Brain microvascular endothelial cell (primary cell): ENCODE measurements around the gene COLEC11.

Source experiments
- DNase-seq: peaks from one replicate; pipeline ENCODE4 v3.0.0-alpha.2; 2020
- H3K27ac ChIP-seq: fragments of 250-450 bp; sonication (Bioruptor Pico); 2 replicates; pipeline ENCODE4 v1.5.1; 2020; ENCODE audit warnings: mild to moderate bottlenecking, moderate library complexity
- H3K27me3 ChIP-seq: fragments of 250-450 bp; sonication (Bioruptor Pico); replicated peaks from 2 replicates; pipeline ENCODE4 v1.5.1; 2020; ENCODE audit warnings: mild to moderate bottlenecking
- H3K36me3 ChIP-seq: fragments of 250-450 bp; sonication (Bioruptor Pico); replicated peaks from 2 replicates; pipeline ENCODE4 v1.5.1; 2020; ENCODE audit warnings: mild to moderate bottlenecking
- H3K4me3 ChIP-seq: 2 replicates; pipeline ENCODE4 v1.5.1; 2011; ENCODE audit warnings: low read depth, mild to moderate bottlenecking, control low read depth, low read length, moderate library complexity
- in situ Hi-C: cut with HindIII; loops from 2 replicates; pipeline ENCODE4 v1.10.0; 2017; ENCODE audit warnings: low sequenced_read_pairs, low pct_ligation_motif_present
- TF ChIP-seq, protein P1 (sequence below): IDR thresholded peaks from 2 replicates; pipeline ENCODE4 v1.5.1; 2011; ENCODE audit warnings: low read depth, mild to moderate bottlenecking, moderate library complexity, low read length, control low read depth, inconsistent platforms; ENCODE audit errors: missing control alignments

Gene COLEC11

DNA sequence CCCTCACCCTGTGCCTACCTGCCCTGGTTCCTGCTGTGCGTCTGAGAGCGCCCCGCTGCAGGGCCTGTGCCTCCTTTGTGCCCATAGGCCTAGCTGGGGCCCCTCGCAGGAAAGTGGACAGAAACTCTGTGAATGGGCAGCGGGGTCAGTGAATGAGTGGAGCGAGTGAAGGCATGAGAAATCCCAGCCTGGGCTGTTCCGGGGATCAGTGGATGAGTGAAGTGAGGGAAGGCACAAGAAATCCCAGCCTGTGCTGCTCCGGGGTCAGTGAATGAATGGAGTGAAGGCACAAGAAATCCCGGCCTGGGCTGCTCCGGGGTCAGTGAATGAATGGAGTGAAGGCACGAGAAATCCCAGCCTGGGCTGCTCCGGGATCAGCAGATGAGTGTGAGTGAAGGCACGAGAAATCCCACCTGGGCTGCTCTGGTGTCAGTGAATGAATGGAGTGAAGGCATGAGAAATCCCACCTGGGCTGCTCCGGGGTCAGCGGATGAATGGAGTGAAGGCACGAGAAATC, 2.0 kb downstream of the COLEC11 start:
- DNase-seq = no peak
- Histone ChIP-seq H3K4me3 (no peak overlapping the region), H3K27ac (no peak overlapping the region), H3K27me3 (no peaks in the 10 kb centered on the region), H3K36me3 (no peaks in the 10 kb centered on the region)
- in situ Hi-C loops = no loop called here
- TF ChIP-seq, protein P1, sequence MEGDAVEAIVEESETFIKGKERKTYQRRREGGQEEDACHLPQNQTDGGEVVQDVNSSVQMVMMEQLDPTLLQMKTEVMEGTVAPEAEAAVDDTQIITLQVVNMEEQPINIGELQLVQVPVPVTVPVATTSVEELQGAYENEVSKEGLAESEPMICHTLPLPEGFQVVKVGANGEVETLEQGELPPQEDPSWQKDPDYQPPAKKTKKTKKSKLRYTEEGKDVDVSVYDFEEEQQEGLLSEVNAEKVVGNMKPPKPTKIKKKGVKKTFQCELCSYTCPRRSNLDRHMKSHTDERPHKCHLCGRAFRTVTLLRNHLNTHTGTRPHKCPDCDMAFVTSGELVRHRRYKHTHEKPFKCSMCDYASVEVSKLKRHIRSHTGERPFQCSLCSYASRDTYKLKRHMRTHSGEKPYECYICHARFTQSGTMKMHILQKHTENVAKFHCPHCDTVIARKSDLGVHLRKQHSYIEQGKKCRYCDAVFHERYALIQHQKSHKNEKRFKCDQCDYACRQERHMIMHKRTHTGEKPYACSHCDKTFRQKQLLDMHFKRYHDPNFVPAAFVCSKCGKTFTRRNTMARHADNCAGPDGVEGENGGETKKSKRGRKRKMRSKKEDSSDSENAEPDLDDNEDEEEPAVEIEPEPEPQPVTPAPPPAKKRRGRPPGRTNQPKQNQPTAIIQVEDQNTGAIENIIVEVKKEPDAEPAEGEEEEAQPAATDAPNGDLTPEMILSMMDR = no peak

DNA sequence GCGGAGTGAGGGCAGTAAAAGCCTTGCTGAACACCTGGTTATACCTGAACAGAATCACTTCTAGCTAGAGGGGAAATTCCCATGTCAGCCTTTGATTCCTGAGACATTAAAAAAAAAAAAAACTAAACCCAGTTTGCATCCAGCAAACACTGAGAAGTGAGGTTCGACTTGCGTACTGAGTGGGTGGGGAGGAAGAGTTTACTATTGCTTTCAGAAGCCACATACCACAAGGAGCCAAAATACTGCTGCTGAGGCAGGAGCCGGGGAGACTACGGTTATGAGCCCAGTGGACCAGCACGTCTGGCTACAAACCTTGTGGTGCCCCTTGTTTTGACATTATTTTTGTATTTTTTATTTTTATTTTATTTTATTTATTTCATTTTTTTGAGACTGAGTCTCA, 2.7 kb downstream of the COLEC11 start:
- in situ Hi-C loops = no loop called here
- TF ChIP-seq, protein P1 = no peak
- Histone ChIP-seq H3K27me3 (no peaks in the 10 kb centered on the region), H3K27ac (no peak overlapping the region), H3K36me3 (no peaks in the 10 kb centered on the region), H3K4me3 (no peak overlapping the region)
- no peak for DNase-seq

DNA sequence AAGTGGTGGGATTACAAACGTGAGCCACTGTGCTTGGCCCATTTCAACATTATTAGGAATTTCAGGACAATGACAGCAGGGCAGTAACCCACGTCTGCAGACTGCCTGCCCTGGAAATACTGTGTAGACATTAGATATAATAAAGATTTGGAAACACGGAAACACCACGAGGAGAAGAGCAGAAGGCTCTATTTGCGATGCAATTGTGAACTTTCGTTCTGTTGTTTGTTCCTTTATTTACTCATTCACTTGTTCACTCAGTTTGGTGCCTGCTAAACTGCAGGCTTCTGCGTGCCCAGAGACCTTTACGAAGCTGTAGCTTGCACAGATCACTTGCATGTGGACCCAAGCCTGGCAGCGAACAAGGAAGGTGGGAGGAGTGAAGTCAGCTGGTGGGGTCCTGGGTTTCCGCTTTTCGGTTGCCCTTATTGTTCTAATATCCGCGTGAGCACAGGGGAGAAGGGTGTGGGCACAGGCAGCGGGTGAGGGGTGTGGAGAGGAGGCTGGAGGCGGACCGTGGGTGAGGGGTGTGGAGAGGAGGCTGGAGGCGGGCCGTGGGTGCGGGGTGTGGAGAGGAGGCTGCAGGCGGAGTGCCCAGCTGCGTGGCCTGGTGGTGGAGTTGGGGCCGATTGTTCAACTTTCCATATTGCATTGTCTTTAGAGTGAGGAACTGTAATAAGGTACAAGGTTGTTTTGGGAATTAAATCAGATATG, 3.4 kb downstream of the COLEC11 start:
- in situ Hi-C loops = no loop called here
- Histone ChIP-seq H3K4me3 (no peak overlapping the region), H3K27me3 (no peaks in the 10 kb centered on the region), H3K36me3 (no peaks in the 10 kb centered on the region), H3K27ac (no peak overlapping the region)
- no peak for DNase-seq
- TF ChIP-seq, protein P1 = no peak

DNA sequence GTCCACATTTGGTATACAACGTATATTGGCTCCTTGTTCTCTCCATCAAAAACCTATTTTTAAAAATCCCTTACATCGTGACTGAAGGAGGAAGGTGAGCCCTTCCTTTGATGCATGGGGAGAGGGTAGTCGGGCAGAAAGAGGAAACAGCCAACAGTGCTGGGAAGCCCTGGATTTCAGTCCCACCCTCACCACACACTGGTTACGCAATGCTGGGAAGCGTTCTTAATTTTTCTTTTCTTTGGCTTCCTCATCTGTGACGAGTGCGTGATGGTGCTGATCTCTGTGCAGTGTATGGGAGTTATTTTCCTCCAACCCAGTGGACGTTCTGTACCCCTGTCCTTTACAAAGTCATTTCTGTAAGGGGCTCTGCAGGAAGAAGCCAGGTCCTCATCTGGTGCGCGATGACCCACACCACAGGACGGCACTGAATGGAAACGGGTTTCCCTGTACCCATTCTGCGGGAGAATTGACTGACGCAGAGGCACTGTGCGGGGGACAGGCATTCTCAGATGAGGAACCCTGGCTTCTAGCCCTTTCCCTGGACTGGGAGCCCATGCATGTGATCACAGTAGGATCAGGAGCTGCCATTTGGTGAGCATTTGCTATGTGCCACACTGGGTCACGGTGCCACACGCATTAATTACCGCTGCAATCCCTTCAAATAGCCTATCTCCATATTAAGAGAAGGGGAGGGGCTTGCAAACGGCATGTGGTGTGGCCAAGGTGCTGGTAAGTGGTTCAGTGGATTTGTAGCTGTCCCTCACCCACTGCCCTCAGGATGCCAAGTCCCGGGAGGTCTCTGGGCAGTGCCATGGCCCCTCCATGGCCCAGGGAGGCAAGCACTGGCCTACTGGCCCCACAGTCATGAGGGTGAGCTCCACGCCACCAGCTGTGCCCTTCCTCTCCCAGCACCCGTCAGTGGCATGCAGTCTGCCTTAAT, 4.3 kb downstream of the COLEC11 start:
- DNase-seq = no peak
- H3K27ac ChIP-seq = no peak overlapping the region
- H3K4me3 ChIP-seq = no peak overlapping the region
- H3K27me3 ChIP-seq = no peaks in the 10 kb centered on the region
- no peaks in the 10 kb centered on the region for H3K36me3 ChIP-seq
- in situ Hi-C loops = no loop called here
- TF ChIP-seq, protein P1 = no peak

DNA sequence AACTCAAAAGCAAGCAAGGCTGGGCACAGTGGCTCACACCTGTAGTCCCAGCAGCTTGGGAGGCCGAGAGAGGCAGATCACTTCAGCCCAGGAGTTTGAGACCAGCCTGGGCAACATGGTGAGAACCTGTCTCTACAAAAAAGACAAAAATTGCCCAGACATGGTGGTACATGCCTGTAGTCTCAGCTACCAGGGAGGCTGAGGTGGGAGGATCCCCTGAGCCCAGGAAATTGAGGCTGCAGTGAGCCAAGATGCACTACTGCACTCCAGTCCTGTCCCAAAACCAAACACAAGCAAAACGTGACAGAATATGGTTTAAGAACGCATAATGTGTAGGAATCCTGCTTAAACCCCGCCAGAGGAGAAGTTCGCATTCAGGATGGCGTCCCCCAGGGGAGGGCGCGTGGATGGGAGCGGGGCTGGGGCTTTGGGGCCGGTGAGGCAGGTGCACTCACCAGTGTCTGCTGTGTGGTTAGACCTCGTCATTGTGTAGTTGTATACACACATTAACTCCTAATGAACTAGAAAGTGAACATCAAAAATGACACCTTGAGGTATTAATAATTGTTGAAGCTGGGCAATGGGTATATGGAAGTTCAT, 5.4 kb downstream of the COLEC11 start:
- Histone ChIP-seq H3K27ac (no peak overlapping the region), H3K4me3 (no peak overlapping the region), H3K27me3 (no peaks in the 10 kb centered on the region), H3K36me3 (no peaks in the 10 kb centered on the region)
- TF ChIP-seq, protein P1 = no peak
- in situ Hi-C loops = no loop called here
- no peak for DNase-seq
